ENCODE measurements around the gene HOXA13.

Gene HOXA13

GRCh38 chr7:27170426-27171324 is 29.2 kb downstream of the HOXA13 start:
- H3K4me3 ChIP-seq (ENCODE audit: low read depth, low read length), result no peak overlapping the region
- no peak for TF ChIP-seq CTCF (IDR thresholded peaks at IDR 0.05; ENCODE audit: low read depth, low read length, missing control alignments)

GRCh38 chr7:27169658-27170425 is 30.0 kb downstream of the HOXA13 start:
- no peak overlapping the region for H3K4me3 ChIP-seq (ENCODE audit: low read depth, low read length)
- DNase-seq (ENCODE audit: low read depth), result no peak

More at GRCh38 chr7:27170426-27171324, 29.2 kb downstream of the HOXA13 start:
- no peak for DNase-seq (ENCODE audit: low read depth)

GRCh38 chr7:27168265-27168947 is 31.5 kb downstream of the HOXA13 start:
- H3K4me3 ChIP-seq (ENCODE audit: low read depth, low read length), result no peak overlapping the region
- no peak for DNase-seq (ENCODE audit: low read depth)
- no peak for TF ChIP-seq CTCF (IDR thresholded peaks at IDR 0.05; ENCODE audit: low read depth, low read length, missing control alignments)

More at GRCh38 chr7:27169658-27170425, 30.0 kb downstream of the HOXA13 start:
- TF ChIP-seq CTCF (IDR thresholded peaks at IDR 0.05; ENCODE audit: low read depth, low read length, missing control alignments), result no peak

- no peak overlapping the region for H3K4me3 ChIP-seq (ENCODE audit: low read depth, low read length)
- DNase-seq (ENCODE audit: low read depth), result no peak
- TF ChIP-seq CTCF (IDR thresholded peaks at IDR 0.05; ENCODE audit: low read depth, low read length, missing control alignments), result no peak
These were observed 32.0 kb downstream of the HOXA13 start for GRCh38 chr7:27167916-27168264.

GRCh38 chr7:27166531-27167505 is 33.1 kb downstream of the HOXA13 start:
- no peak overlapping the region for H3K4me3 ChIP-seq (ENCODE audit: low read depth, low read length)
- no peak for DNase-seq (ENCODE audit: low read depth)
- no peak for TF ChIP-seq CTCF (IDR thresholded peaks at IDR 0.05; ENCODE audit: low read depth, low read length, missing control alignments)

GRCh38 chr7:27165996-27166530 is 33.8 kb downstream of the HOXA13 start:
- no peak for TF ChIP-seq CTCF (IDR thresholded peaks at IDR 0.05; ENCODE audit: low read depth, low read length, missing control alignments)
- DNase-seq (ENCODE audit: low read depth), result no peak
- H3K4me3 ChIP-seq (ENCODE audit: low read depth, low read length), result no peak overlapping the region

Data from GM12864 (cell line).